ENCODE data around the gene DDR2. TPM values are rescaled to one million over a fixed set of nuclear protein-coding genes. Genes with fewer than 3 reads are reported as not detected.

Gene DDR2
- total and polyA plus RNA-seq, 8 donors: 1.4 to 14.6 (median 3.3) TPM

DNA sequence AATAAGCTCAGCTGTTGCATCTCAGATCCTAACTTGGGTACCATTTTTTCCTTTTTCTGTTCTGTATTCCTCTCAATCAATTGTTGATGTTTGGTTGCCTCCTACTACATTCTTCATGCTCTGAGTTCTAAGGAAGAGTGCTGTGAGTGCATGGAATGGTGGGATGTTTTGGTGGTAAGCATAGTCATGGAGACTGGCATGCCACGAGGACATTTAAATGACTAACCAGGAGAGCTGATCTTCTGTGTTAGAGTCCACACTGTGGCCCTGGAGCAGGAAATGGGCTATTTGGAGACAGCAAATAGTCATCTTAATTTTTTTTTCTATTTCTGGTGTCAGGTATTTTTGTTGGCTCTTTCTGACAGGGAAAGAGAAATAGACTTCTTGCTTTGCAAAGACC is 88.7 kb downstream of the DDR2 start:
- no peak overlapping the region for H3K27ac ChIP-seq
- 83 to 84% methylated on average over 1 of the region's 1 CpG for WGBS, 2 donors
- no peaks in the 10 kb centered on the region for H3K27me3 ChIP-seq
- TF ChIP-seq, protein P1, sequence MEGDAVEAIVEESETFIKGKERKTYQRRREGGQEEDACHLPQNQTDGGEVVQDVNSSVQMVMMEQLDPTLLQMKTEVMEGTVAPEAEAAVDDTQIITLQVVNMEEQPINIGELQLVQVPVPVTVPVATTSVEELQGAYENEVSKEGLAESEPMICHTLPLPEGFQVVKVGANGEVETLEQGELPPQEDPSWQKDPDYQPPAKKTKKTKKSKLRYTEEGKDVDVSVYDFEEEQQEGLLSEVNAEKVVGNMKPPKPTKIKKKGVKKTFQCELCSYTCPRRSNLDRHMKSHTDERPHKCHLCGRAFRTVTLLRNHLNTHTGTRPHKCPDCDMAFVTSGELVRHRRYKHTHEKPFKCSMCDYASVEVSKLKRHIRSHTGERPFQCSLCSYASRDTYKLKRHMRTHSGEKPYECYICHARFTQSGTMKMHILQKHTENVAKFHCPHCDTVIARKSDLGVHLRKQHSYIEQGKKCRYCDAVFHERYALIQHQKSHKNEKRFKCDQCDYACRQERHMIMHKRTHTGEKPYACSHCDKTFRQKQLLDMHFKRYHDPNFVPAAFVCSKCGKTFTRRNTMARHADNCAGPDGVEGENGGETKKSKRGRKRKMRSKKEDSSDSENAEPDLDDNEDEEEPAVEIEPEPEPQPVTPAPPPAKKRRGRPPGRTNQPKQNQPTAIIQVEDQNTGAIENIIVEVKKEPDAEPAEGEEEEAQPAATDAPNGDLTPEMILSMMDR (IDR thresholded peaks at IDR 0.05): no peak
- no peak for ATAC-seq
- H3K36me3 ChIP-seq: no peaks in the 10 kb centered on the region
- H3K4me3 ChIP-seq: no peak overlapping the region
- no peak for FAIRE-seq
- intact Hi-C loops (cut with DNase I): no loop called here
- no peaks in the 10 kb centered on the region for H3K4me1 ChIP-seq
- no peak for DNase-seq
- no peaks in the 10 kb centered on the region for H3K9me3 ChIP-seq

DNA sequence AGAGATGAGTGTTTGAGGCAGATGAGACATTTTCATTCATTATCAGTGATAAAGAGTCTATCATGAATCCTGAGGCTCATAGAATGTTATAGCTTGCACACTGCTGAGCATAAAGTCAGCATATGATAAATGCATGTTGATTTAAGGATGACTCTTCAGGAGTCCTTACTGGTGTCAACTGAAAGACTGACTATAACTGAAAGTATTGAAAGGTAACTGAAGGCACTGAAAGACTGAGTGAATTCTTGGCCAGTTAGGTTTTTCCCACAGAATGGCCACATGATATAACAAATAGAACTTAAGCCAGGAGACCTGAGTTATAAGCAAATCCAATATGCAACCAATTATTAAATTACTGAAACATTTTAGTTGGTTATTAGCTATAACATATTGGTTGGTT is 89.2 kb downstream of the DDR2 start:
- FAIRE-seq (no peak), ATAC-seq (no peak), DNase-seq (no peak)
- H3K4me1 ChIP-seq: no peaks in the 10 kb centered on the region
- no peaks in the 10 kb centered on the region for H3K36me3 ChIP-seq
- TF ChIP-seq, protein P1 (IDR thresholded peaks at IDR 0.05): no peak
- intact Hi-C loops (cut with DNase I): no loop called here
- H3K4me3 ChIP-seq: no peak overlapping the region
- H3K9me3 ChIP-seq: no peaks in the 10 kb centered on the region
- no peaks in the 10 kb centered on the region for H3K27me3 ChIP-seq
- no peak overlapping the region for H3K27ac ChIP-seq

DNA sequence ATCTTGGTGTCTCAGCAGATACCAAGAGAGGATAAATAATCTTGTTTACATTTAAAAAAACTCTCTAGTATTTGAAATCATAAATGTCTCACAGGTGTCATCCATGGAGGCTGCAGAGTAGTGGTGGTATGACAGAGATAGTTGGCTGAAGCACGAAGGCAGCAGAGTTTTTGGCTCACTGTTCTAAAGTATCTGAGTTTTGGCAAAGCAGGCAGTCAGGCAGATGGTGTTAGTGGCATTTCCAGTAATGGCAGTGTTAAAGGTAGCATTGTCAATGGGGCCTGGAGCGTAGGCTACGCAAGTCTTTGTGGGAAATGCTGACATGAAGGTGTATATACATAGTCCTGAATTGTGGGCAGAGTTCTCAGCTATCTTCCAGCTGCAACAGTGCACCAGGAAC is 89.8 kb downstream of the DDR2 start:
- no peak overlapping the region for H3K27ac ChIP-seq
- H3K4me1 ChIP-seq: no peaks in the 10 kb centered on the region
- DNase-seq (no peak), ATAC-seq (no peak), FAIRE-seq (no peak)
- intact Hi-C loops (cut with DNase I): no loop called here
- TF ChIP-seq, protein P1 (IDR thresholded peaks at IDR 0.05): no peak
- H3K27me3 ChIP-seq: no peaks in the 10 kb centered on the region
- H3K9me3 ChIP-seq: no peaks in the 10 kb centered on the region
- WGBS, 2 donors: 90% methylated on average over 3 of the region's 3 CpGs
- no peak overlapping the region for H3K4me3 ChIP-seq
- H3K36me3 ChIP-seq: no peaks in the 10 kb centered on the region

DNA sequence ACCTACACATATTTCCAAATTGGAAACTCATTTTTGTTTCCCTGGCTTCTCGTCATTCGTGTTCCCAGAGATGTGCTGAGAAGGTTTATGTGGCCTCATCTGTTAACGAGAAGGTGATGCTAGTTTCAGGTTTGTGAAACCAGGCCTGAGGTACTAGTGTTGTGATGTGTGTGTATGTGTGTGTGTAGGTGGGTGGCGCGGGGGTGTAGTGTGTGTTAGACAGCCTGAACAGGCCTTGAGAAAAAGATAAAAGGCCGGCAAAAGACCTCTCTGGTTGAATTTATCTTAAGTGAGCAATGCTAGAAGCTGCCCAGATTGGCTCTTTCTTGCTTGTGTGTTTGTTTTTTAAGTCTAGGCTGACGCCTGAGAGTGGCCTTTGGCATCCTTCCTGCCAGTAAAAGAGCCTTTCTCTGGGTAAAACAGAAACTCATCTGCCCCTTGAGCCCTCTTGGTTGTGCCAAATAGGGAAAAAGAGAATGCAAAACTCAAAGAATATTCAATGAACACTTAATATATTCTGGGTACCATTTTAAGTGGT is 92.4 kb downstream of the DDR2 start:
- no peak for FAIRE-seq

DNA sequence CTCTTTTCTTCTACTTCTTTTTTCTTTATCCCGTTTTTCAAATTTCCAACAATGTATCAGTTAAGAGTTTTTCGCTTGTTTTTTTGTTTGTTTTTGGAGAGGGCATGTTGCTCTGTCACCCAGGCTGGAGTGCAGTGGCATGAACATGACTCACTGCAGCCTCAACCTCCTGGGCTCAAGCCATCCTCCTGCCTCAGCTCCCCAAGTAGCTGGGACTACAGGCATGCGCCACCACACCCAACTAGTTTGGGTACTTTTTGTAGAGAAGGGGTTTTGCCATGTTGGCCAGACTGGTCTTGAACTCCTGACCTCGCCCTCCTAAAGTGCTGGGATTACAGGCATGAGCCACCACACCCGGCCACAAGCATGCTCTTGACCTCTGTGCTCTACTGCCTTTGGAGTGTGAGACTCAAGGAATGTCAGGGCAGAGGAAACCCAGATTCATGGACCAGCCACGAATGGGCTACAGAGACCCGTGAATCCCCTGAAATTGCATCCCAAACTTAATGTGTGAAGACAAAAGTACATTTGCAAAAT is 93.1 kb downstream of the DDR2 start:
- no peak overlapping the region for H3K27ac ChIP-seq
- TF ChIP-seq, protein P1 (IDR thresholded peaks at IDR 0.05): no peak
- no peaks in the 10 kb centered on the region for H3K36me3 ChIP-seq
- H3K4me3 ChIP-seq: no peak overlapping the region
- intact Hi-C loops (cut with DNase I): no loop called here
- WGBS, 2 donors: 79 to 81% methylated on average over 7 of the region's 7 CpGs
- DNase-seq (no peak), ATAC-seq (no peak), FAIRE-seq (no peak)
- H3K27me3 ChIP-seq: no peaks in the 10 kb centered on the region
- no peaks in the 10 kb centered on the region for H3K9me3 ChIP-seq
- no peaks in the 10 kb centered on the region for H3K4me1 ChIP-seq

More for the DNA sequence above, 92.4 kb downstream of the DDR2 start:
- WGBS, 2 donors: 64 to 67% methylated on average over 7 of the region's 7 CpGs
- intact Hi-C loops (cut with DNase I): no loop called here
- ATAC-seq (no peak), DNase-seq (no peak)
- no peaks in the 10 kb centered on the region for H3K9me3 ChIP-seq
- H3K4me3 ChIP-seq: no peak overlapping the region
- no peaks in the 10 kb centered on the region for H3K27me3 ChIP-seq
- TF ChIP-seq, protein P1 (IDR thresholded peaks at IDR 0.05): no peak
- H3K4me1 ChIP-seq: no peaks in the 10 kb centered on the region
- no peaks in the 10 kb centered on the region for H3K36me3 ChIP-seq
- H3K27ac ChIP-seq: no peak overlapping the region

All from pancreas (tissue), 10 donors.